ENCODE measurements around the gene GNAS.
"Not testable (repeated sequence)": the region's sequence is repeated elsewhere in the genome, so short reads cannot be mapped to it uniquely, and the experiment has no call there.

Gene GNAS

DNA sequence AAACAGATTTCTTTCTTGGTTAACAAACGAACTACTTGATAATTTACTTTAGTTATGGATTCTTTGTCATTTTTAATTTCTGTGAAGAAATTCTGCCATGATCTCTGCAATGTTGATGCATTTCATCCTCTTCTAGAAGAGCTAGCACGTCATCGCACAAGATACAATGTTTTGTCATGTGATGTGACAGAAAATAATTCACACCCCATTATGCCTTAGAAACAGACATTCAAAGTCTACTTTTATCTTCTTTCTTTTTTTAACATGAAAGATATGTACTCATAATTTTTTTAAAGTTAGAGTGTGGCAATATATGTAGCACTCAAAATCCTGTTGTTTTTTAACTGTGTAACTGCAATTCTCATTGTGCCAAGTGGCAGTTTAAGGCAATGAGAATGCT lies 89.0 kb downstream of the GNAS start:
- no peak for DNase-seq

DNA sequence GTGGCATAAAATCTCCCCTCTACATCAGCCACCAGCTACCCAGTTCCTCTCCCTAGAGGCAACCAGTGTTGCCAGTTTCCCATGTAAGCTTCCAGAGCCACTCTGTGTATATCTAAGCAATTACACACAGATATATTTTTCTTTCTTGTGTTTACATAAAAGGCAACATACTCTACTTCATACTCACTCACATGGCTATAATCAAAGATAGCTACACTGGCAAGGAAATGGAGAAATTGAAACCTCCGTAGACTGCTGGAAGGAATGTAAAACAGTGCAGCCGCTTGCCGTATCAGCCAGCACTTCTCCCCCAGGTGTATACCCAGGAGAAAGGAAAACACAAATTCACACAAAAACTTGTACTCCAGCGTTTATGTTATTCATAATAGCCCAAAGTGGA lies 90.0 kb downstream of the GNAS start:
- DNase-seq = no peak

GRCh38 chr20:58944610-58945009 lies 92.1 kb downstream of the GNAS start:
- no peak for DNase-seq

- DNase-seq = no peak
Measured at GRCh38 chr20:58945965-58946631, 93.6 kb downstream of the GNAS start.

DNA sequence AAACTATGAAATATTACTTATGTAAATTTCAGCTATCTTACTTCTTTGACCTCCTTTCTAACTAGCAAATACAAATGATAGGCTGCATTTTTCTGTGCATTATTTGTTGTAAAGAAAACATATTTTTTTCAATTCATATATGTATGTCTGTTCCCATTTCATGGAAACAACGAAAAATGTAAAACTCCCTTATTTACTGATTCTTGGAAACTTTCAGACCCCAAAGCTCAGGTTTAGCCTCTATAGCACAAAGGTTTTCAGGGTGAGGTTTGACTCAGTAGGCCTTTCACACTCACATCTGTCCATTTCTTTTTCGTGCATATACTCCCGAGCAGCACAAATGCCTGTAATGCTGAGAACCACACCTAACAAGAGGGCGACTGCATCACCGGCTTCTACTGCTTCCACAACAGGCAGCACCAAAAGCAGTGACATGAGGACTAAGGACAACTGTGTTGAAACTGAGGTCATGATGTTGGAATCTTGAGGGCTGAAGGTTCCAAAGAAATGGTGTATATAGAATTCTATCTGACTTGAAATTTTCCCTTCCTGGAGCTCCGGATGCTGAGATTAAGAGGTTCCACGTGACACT lies 95.4 kb downstream of the GNAS start:
- DNase-seq = not testable (repeated sequence)

GRCh38 chr20:58950603-58951002 lies 98.1 kb downstream of the GNAS start:
- DNase-seq = no peak

DNA sequence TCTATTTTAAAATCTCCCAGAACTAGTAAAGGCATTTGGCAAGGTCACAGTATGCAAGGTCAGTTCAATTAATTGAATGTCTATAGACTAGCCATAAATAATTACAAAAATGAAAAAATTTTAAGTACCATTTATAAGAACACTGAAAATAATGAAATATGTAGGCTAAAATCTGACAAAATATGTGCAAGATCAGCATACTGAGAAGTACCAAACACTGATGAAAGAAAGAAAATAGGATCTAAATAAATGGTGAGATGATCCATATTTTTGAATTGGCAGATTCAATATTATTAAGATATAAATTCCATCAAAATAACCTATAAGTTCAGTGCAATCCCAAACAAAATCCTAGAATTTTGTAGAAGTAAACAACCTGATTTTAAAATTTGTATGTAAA lies 100.5 kb downstream of the GNAS start:
- no peak for DNase-seq

GRCh38 chr20:58956078-58956477 lies 103.6 kb downstream of the GNAS start:
- no peak for DNase-seq

GRCh38 chr20:58959652-58960051 lies 107.1 kb downstream of the GNAS start:
- DNase-seq = no peak

All from CD4-positive, alpha-beta T cell treated with Interleukin-4 for 4 hours (primary cell).